Measurements from ENCODE around the gene SLC35D1.

GRCh38 chr1:67044631-67045270, 9.2 kb downstream of the SLC35D1 start:
- TF ChIP-seq CREM (IDR thresholded peaks at IDR 0.05; ENCODE audit: low read depth) (no peak), USF2 (CRISPR knock-in tag; IDR thresholded peaks at IDR 0.05) (no peak), HDAC2 (IDR thresholded peaks at IDR 0.05) (no peak), POLR2AphosphoS5 (IDR thresholded peaks at IDR 0.05; ENCODE audit: control insufficient read depth, insufficient read depth, low read depth, low read length) (no peak)
